ENCODE data around the gene PKD2L1.

Gene PKD2L1

GRCh38 chr10:100353770-100354485 lies 23.9 kb upstream of the PKD2L1 start:
- H3K4me3 ChIP-seq (ENCODE audit: low read depth, low read length) = no peak overlapping the region
- in situ Hi-C loops (cut with HindIII; ENCODE audit: low sequenced_read_pairs) = no loop called here
- no peak for TF ChIP-seq CTCF (IDR thresholded peaks at IDR 0.05; ENCODE audit: low read depth, low read length, missing control alignments)
- DNase-seq (ENCODE audit: low read depth) = no peak

- DNase-seq (ENCODE audit: low read depth) = no peak
- in situ Hi-C loops (cut with HindIII; ENCODE audit: low sequenced_read_pairs) = no loop called here
- no peak for TF ChIP-seq CTCF (IDR thresholded peaks at IDR 0.05; ENCODE audit: low read depth, low read length, missing control alignments)
- peak overlapping the region; percentile 88 for H3K4me3 ChIP-seq (ENCODE audit: low read depth, low read length)
These were observed 21.0 kb upstream of the PKD2L1 start for GRCh38 chr10:100350914-100351485.

- no peak for DNase-seq (ENCODE audit: low read depth)
- H3K4me3 ChIP-seq (ENCODE audit: low read depth, low read length) = peak overlapping the region; percentile 88
- TF ChIP-seq CTCF (IDR thresholded peaks at IDR 0.05; ENCODE audit: low read depth, low read length, missing control alignments) = peak; percentile 4
- in situ Hi-C loops (cut with HindIII; ENCODE audit: low sequenced_read_pairs) = loop anchor here (25.0 kb wide), 1 partner anchor 538 kb away; no protein-coding TSS in a partner anchor
These were observed 19.6 kb upstream of the PKD2L1 start for GRCh38 chr10:100349672-100350071.

GRCh38 chr10:100349087-100349486 lies 19.1 kb upstream of the PKD2L1 start:
- in situ Hi-C loops (cut with HindIII; ENCODE audit: low sequenced_read_pairs) = loop anchor here (25.0 kb wide), 1 partner anchor 538 kb away; no protein-coding TSS in a partner anchor
- peak overlapping the region; percentile 88 for H3K4me3 ChIP-seq (ENCODE audit: low read depth, low read length)
- no peak for TF ChIP-seq CTCF (IDR thresholded peaks at IDR 0.05; ENCODE audit: low read depth, low read length, missing control alignments)
- no peak for DNase-seq (ENCODE audit: low read depth)

GRCh38 chr10:100348389-100348927 lies 18.4 kb upstream of the PKD2L1 start:
- no peak for DNase-seq (ENCODE audit: low read depth)
- in situ Hi-C loops (cut with HindIII; ENCODE audit: low sequenced_read_pairs) = loop anchor here (25.0 kb wide), 1 partner anchor 539 kb away; no protein-coding TSS in a partner anchor
- TF ChIP-seq CTCF (IDR thresholded peaks at IDR 0.05; ENCODE audit: low read depth, low read length, missing control alignments) = no peak
- peak overlapping the region; percentile 88 for H3K4me3 ChIP-seq (ENCODE audit: low read depth, low read length)

GRCh38 chr10:100347568-100348195 lies 17.7 kb upstream of the PKD2L1 start:
- no peak for TF ChIP-seq CTCF (IDR thresholded peaks at IDR 0.05; ENCODE audit: low read depth, low read length, missing control alignments)
- in situ Hi-C loops (cut with HindIII; ENCODE audit: low sequenced_read_pairs) = loop anchor here (25.0 kb wide), 1 partner anchor 540 kb away; no protein-coding TSS in a partner anchor
- peak overlapping the region; percentile 88 for H3K4me3 ChIP-seq (ENCODE audit: low read depth, low read length)
- DNase-seq (ENCODE audit: low read depth) = no peak
